Activated CD4-positive, alpha-beta T cell treated with anti-CD3 and anti-CD28 coated beads for 1 hour (primary cell): ENCODE results near the gene ZNG1E.
A peak's percentile ranks its signal among the peaks of the same experiment; 100 is the strongest.
"Not testable (repeated sequence)": the region's sequence is repeated elsewhere in the genome, so short reads cannot be mapped to it uniquely, and the experiment has no call there.

Experiments used
- DNase-seq: peaks from one replicate; pipeline ENCODE4 v3.0.0-alpha.2; 2020

The ZNG1E gene

GRCh38 chr9:65675589-65676021, at the start of gene ZNG1E:
TSS of gene ZNG1E (plus strand) at chr9:65675928. CDS start at chr9:65675977, 49 bp downstream.
- DNase-seq: peak; percentile 57

- not testable (repeated sequence) for DNase-seq
These were observed 2.1 kb upstream of the ZNG1E start for GRCh38 chr9:65673579-65673978.

GRCh38 chr9:65675018-65675417, 710 bp upstream of the ZNG1E start:
- not testable (repeated sequence) for DNase-seq

- DNase-seq: not testable (repeated sequence)
These were observed 661 bp downstream of the ZNG1E start for GRCh38 chr9:65676389-65676788.

- not testable (repeated sequence) for DNase-seq
These were observed 2.8 kb downstream of the ZNG1E start for GRCh38 chr9:65678533-65678932.

- not testable (repeated sequence) for DNase-seq
These were observed 27.8 kb downstream of the ZNG1E start for GRCh38 chr9:65703550-65703949.

- not testable (repeated sequence) for DNase-seq
These were observed 38.7 kb downstream of the ZNG1E start for GRCh38 chr9:65714445-65714844.

- DNase-seq: not testable (repeated sequence)
These were observed 61.4 kb downstream of the ZNG1E start, which contains the start of gene FOXD4L4 for GRCh38 chr9:65737096-65737564. TSS of gene FOXD4L4 (plus strand) at chr9:65737146. CDS start at chr9:65737146, 0 bp downstream.

- not testable (repeated sequence) for DNase-seq
These were observed 62.4 kb downstream of the ZNG1E start for GRCh38 chr9:65738133-65738532.
